Hepatocyte (in vitro differentiated cells): ENCODE measurements around the gene LRRC45. TPM values are rescaled to one million over a fixed set of nuclear protein-coding genes. Genes with fewer than 3 reads are reported as not detected.

Source experiments
- DNase-seq: peaks from one replicate; pipeline ENCODE4 v3.0.0-alpha.2; 2016; ENCODE audit warnings: low spot score
- H2AFZ ChIP-seq: fragments of 200-600 bp; sonication (generic); 2 replicates; pipeline ENCODE4 v1.6.0; 2016; ENCODE audit warnings: antibody characterized with exemption, mild to moderate bottlenecking
- H3K27ac ChIP-seq: fragments of 200-600 bp; sonication (generic); 2 replicates; pipeline ENCODE4 v1.5.1; 2016; ENCODE audit warnings: mild to moderate bottlenecking
- H3K27me3 ChIP-seq: fragments of 200-600 bp; sonication (generic); 2 replicates; pipeline ENCODE4 v1.6.1; 2016
- H3K36me3 ChIP-seq: fragments of 200-600 bp; sonication (generic); replicated peaks from 2 replicates; pipeline ENCODE4 v1.5.1; 2016; ENCODE audit warnings: low read depth; ENCODE audit not compliant: insufficient read depth
- H3K4me1 ChIP-seq: fragments of 200-600 bp; sonication (generic); 2 replicates; pipeline ENCODE4 v1.5.1; 2016; ENCODE audit warnings: mild to moderate bottlenecking, moderate library complexity; ENCODE audit not compliant: insufficient read depth
- H3K4me2 ChIP-seq: fragments of 200-600 bp; sonication (generic); 2 replicates; pipeline ENCODE4 v1.6.0; 2016
- H3K4me3 ChIP-seq: fragments of 200-600 bp; sonication (generic); 2 replicates; pipeline ENCODE4 v1.5.1; 2016; ENCODE audit warnings: mild to moderate bottlenecking
- H3K79me2 ChIP-seq: fragments of 200-600 bp; sonication (generic); 2 replicates; pipeline ENCODE4 v1.6.0; 2017; ENCODE audit warnings: mild to moderate bottlenecking
- H3K9me2 ChIP-seq: fragments of 200-600 bp; sonication (generic); replicated peaks from 2 replicates; pipeline ENCODE4 v1.6.0; 2017; ENCODE audit warnings: mild to moderate bottlenecking; ENCODE audit not compliant: insufficient read depth
- H3K9me3 ChIP-seq: fragments of 200-600 bp; sonication (generic); 2 replicates; pipeline ENCODE4 v1.5.1; 2016; ENCODE audit warnings: low read depth, mild to moderate bottlenecking
- H4K20me1 ChIP-seq: fragments of 200-600 bp; sonication (generic); 2 replicates; pipeline ENCODE4 v1.6.0; 2016; ENCODE audit warnings: mild to moderate bottlenecking; ENCODE audit not compliant: insufficient read depth, poor library complexity, severe bottlenecking
- CTCF ChIP-seq: fragments of 200-600 bp; sonication (generic); IDR thresholded peaks from 2 replicates; pipeline ENCODE4 v1.5.1; 2016; ENCODE audit warnings: antibody characterized with exemption, mild to moderate bottlenecking; ENCODE audit not compliant: poor library complexity
- EZH2 ChIP-seq: fragments of 200-600 bp; sonication (generic); IDR thresholded peaks from 2 replicates; pipeline ENCODE4 v1.6.1; 2016; ENCODE audit warnings: antibody characterized with exemption, mild to moderate bottlenecking, borderline replicate concordance
- EZH2phosphoT487 ChIP-seq: fragments of 200-600 bp; sonication (generic); IDR thresholded peaks from one replicate; pipeline ENCODE4 v1.6.1; 2018; ENCODE audit warnings: antibody characterized with exemption, mild to moderate bottlenecking, low read depth, moderate library complexity; ENCODE audit not compliant: unreplicated experiment, severe bottlenecking
- WGBS: methylation state at CpG from one replicate; pipeline ENCODE4 v1.1.6; 2016; ENCODE audit warnings: low lambda C conversion rate; ENCODE audit errors: missing lambda C conversion rate; 5-methylcytosine and 5-hydroxymethylcytosine counted together
- polyA plus RNA-seq: library from polyadenylated mRNA; unstranded; fragments of >200 nt; fragmentation: Nextera tagmentation; extraction: Ambion mirVana; gene quantifications from 2 replicates; pipeline ENCODE4 v1.2.1, GENCODE V29; 2016
- total RNA-seq: library from RNA; depleted of rRNA; stranded (reverse); fragments of >200 nt; gene quantifications from 2 replicates; pipeline ENCODE4 v1.2.3, GENCODE V29; 2014

LRRC45 gene
- total and polyA plus RNA-seq, 2 experiments from 2014 or later = 12.8 to 14.7 TPM

GRCh38 chr17:82047914-82048570, 24.9 kb downstream of the LRRC45 start:
- no peaks in the 10 kb centered on the region for H3K9me3 ChIP-seq
- DNase-seq = no peak
- H3K36me3 ChIP-seq = no peaks in the 10 kb centered on the region
- no peak overlapping the region for H3K27ac ChIP-seq
- no peak for TF ChIP-seq CTCF
- no peak for TF ChIP-seq EZH2phosphoT487
- no peak for TF ChIP-seq EZH2
- H3K4me1 ChIP-seq = peaks cover 14% of the 10 kb centered on the region
- 93% methylated on average over 24 of the region's 25 CpGs for WGBS
- no peaks in the 10 kb centered on the region for H3K9me2 ChIP-seq
- H3K4me3 ChIP-seq = no peak overlapping the region
- H3K4me2 ChIP-seq = no peak overlapping the region
- H3K79me2 ChIP-seq = peaks cover 23% of the 10 kb centered on the region
- no peaks in the 10 kb centered on the region for H3K27me3 ChIP-seq
- no peak overlapping the region for H2AFZ ChIP-seq
- peaks cover 3% of the 10 kb centered on the region for H4K20me1 ChIP-seq

GRCh38 chr17:82048571-82048971, 25.5 kb downstream of the LRRC45 start:
- no peak for TF ChIP-seq EZH2
- no peak for TF ChIP-seq CTCF
- TF ChIP-seq EZH2phosphoT487 = no peak
- Histone ChIP-seq H3K27ac (no peak overlapping the region), H3K4me3 (no peak overlapping the region), H3K4me2 (no peak overlapping the region), H3K36me3 (no peaks in the 10 kb centered on the region), H4K20me1 (peaks cover 3% of the 10 kb centered on the region), H3K9me2 (no peaks in the 10 kb centered on the region), H3K9me3 (no peaks in the 10 kb centered on the region), H3K27me3 (no peaks in the 10 kb centered on the region), H3K79me2 (peaks cover 28% of the 10 kb centered on the region), H3K4me1 (peaks cover 17% of the 10 kb centered on the region), H2AFZ (no peak overlapping the region)
- DNase-seq = no peak
- 95% methylated on average over 14 of the region's 20 CpGs for WGBS

GRCh38 chr17:82049106-82049505, 26.0 kb downstream of the LRRC45 start:
- DNase-seq = no peak
- Histone ChIP-seq H3K9me2 (no peaks in the 10 kb centered on the region), H3K4me3 (no peak overlapping the region), H3K9me3 (no peaks in the 10 kb centered on the region), H3K79me2 (peaks cover 28% of the 10 kb centered on the region), H2AFZ (no peak overlapping the region), H3K4me2 (no peak overlapping the region), H3K4me1 (peaks cover 17% of the 10 kb centered on the region), H3K27ac (no peak overlapping the region), H4K20me1 (peaks cover 3% of the 10 kb centered on the region), H3K36me3 (no peaks in the 10 kb centered on the region), H3K27me3 (no peaks in the 10 kb centered on the region)
- WGBS = 92% methylated on average over 6 of the region's 8 CpGs
- TF ChIP-seq EZH2phosphoT487 (no peak), EZH2 (no peak), CTCF (no peak)

DNA sequence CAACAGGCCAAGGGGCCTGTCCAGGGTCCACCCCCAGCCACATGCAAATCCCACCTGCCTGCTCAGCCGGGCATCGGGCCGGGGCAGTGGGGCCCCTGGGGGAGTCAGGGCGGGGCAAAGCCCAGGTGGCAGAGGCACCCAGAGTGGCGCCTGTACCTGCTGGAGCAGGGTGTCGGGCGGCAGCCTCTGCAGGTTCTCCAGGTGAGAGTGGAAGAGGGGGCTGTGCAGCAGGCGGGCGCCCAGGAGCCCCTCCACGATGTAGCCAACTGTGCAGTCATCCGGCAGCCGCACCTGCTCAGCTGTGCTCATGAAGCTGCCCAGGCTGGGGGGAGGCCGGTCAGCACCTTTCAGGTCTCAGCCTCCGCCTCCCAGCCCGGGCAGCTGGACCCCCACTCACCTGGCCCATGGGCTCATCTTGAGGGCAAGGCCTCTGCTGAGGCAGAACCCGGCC, 26.4 kb downstream of the LRRC45 start:
- 95% methylated on average over 12 of the region's 16 CpGs for WGBS
- Histone ChIP-seq H3K4me1 (peaks cover 17% of the 10 kb centered on the region), H4K20me1 (peaks cover 3% of the 10 kb centered on the region), H3K9me2 (no peaks in the 10 kb centered on the region), H3K9me3 (no peaks in the 10 kb centered on the region), H3K27me3 (no peaks in the 10 kb centered on the region), H3K36me3 (no peaks in the 10 kb centered on the region), H3K4me2 (peak overlapping the region; percentile 98), H3K4me3 (no peak overlapping the region), H3K27ac (no peak overlapping the region), H3K79me2 (peaks cover 28% of the 10 kb centered on the region), H2AFZ (no peak overlapping the region)
- TF ChIP-seq EZH2phosphoT487 = no peak
- TF ChIP-seq CTCF = no peak
- TF ChIP-seq EZH2 = no peak
- no peak for DNase-seq
